Raji (cell line): ENCODE data around the gene QRICH2.
A peak's percentile ranks its signal among the peaks of the same experiment; 100 is the strongest.

ENCODE experiments used
- POLR2A ChIP-seq: IDR thresholded peaks from 2 replicates; pipeline ENCODE4 v1.6.1; 2011; ENCODE audit warnings: low read depth, low read length, control low read depth; ENCODE audit not compliant: insufficient read depth

QRICH2 gene

GRCh38 chr17:76264755-76265623 lies 43.1 kb downstream of the QRICH2 start, which contains the start of gene UBALD2:
TSS of gene UBALD2 (plus strand) at chr17:76265348. CDS start at chr17:76265506, 158 bp downstream.
- peak; percentile 53; the same call in 1 of the 2 replicates for TF ChIP-seq POLR2A

- TF ChIP-seq POLR2A, result no peak
These were observed 43.7 kb downstream of the QRICH2 start for GRCh38 chr17:76264425-76264754.

DNA sequence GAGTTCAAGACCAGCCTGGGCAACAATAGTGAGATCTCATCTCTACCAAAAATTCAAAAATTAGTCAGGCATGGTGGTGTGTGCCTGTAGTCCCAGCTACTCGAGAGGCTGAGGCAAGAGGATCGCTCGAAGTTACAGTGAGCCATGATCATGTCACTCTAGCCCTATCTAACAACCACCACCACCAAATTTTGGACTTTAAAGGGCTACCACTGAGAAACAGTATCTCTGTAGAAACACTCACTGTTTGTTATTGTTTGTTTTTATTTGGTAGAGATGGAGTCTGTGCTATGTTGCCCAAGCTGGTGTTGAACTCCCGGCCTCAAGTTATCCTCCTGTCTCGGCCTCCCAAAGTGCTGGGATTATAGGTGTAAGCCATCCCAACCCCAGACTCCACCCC lies 44.2 kb downstream of the QRICH2 start:
- no peak for TF ChIP-seq POLR2A

GRCh38 chr17:76262732-76263344 lies 45.2 kb downstream of the QRICH2 start:
- peak; percentile 33 for TF ChIP-seq POLR2A

DNA sequence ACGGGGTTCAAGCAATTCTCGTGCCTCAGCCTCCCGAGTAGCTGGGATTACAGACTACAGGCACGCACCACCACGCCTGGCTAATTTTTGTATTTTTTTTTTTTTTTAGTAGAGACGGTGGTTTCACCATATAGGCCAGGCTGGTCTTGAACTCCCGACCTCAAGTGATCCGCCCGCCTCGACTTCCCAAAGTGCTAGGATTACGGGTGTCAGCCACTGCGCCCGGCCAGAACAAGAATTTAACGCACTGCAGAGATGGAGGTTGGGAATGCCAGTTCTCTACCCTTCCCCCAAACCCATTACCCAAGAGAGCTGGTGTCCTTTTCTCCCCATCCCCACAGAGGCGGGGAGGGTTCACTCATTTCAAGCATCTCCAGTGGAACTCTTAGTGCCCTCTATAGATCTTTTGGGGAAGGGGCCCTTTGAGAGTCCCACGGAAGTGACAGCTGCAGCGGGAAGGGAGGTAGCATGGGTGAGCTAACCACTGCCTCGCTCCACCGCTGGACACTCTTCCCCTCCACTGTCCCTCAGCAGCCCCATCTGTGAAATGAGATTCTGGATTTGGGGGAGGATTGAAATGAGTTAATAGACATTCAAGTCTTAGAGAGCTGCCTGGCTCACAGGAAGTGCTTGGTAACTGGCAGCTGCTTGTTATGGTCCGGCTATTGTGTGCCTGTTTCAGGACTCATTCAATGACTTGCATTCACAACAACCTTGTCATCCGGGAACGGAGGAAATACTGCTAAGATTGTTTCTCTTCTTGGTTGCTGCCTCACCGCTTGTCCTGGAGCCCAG lies 46.5 kb downstream of the QRICH2 start:
- no peak for TF ChIP-seq POLR2A

DNA sequence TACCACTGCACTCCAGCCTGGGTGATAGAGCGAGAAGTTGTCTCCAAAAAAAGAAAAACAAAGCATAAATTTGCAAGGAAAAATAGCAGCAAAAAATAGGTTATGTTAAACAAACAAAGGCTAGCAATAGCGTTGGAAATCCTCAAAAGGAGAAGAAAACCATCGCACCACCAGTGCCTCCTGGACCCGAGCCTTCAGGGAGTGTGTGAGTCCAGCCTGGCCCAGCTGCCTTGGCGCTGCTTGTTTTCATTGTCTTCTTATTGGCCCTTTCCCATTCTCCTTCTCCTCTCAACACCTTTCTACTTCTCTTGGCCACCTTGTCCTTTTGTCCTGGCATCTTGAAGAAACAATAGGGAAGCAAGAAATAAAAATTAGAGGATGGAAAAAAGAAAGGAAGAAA lies 47.4 kb downstream of the QRICH2 start:
- TF ChIP-seq POLR2A, result no peak

DNA sequence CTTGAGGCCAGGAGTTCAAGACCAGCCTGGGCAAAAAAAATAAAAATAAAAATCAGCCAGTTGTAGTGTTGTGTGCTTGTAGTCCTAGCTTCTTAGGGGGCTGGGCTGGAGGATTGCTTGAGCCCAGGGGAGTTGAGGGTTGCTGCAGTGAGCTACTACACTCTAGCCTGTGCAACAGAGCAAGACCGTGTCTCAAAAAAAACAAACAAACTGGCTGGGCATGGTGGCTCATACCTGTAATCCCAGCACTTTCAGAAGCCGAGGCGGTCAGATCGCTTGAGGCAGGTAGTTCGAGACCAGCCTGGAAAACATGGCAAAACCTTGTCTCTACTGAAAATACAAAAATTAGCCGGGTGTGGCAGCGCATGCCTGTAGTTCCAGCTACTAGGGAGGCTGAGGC lies 47.9 kb downstream of the QRICH2 start:
- no peak for TF ChIP-seq POLR2A

GRCh38 chr17:76255801-76256429 lies 52.2 kb downstream of the QRICH2 start:
- TF ChIP-seq POLR2A, result no peak

DNA sequence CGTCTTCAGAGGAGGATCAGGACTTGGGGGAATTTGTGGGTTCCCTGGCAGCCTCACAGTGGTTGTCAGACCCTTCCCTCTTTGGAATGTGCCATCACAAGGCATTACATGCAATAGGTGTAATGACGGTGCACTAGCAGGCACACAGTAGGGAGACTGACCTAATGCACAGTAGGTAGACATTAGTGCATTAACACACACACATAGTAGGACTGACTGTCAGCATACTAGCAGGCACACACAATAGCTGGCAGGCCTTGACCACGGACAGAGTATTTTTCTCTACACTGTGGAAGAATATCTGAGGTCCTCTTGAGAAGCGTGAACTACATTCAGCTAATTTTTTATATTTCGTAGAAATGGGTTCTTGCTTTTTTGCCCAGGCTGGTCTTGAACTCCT lies 53.8 kb downstream of the QRICH2 start:
- no peak for TF ChIP-seq POLR2A

DNA sequence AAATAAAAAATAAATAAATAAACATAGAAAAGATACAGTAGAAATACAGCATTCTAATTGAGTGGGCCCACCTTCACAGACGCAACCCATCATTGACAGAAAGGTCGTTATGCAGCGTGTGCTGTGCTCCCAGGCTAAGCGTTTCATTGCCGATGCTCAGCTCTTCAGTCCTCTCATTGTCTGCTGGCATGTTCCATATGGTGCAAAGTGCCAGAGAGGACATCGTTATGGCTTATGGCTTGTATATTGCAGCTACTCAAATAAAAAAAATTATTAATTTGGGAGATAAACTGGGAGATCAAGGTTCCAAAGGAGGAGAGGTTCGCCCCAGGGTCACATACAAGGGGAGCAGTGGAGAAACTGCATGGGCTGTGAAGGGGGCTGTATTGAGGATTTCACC lies 54.2 kb downstream of the QRICH2 start:
- no peak for TF ChIP-seq POLR2A

DNA sequence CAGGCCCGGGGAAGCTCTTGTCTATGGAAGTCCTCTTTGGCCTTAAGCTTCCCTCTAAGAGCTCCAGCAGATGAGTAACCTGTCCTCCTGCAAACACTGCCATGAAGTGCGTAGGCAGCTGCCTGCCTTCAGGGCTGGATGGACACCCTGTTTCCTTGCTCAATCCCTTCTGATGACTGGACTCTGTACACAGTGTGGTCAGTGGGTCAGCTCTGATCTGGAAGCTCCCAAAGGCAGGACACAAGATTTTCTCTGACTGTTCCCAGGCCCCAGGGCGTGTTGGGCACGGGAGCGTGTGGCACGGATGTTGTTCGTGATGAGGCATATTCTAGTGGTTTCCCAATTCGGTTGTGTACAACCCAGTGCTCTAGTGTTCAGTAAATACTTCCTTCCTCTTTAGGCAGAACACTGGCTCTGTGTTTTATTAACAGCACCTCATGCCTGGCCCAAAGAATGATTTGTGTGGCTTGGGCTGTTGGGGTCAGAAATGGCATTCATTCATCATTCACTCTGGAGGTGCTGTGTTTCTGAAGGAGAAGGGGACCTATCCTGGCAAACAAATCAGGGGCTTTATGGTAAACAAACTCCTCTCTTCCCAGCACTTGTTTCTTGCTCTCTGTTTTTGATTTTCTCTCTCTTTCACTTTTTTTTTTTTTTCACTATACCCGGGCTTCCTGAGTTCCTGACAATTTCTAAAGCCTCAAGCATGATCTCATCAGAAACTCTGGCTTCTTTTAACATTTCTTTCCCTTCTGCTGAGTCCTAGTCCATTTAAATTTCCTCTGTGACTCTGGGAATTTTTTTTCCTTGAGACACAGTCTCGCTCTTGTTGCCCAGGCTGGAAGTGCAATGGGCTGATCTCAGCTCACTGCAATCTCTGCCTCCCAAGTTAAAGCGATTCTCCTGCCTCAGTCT lies 55.8 kb downstream of the QRICH2 start:
- TF ChIP-seq POLR2A, result no peak

- TF ChIP-seq POLR2A, result no peak
These were observed 56.5 kb downstream of the QRICH2 start for GRCh38 chr17:76251478-76252039.

- TF ChIP-seq POLR2A, result no peak
These were observed 57.9 kb downstream of the QRICH2 start for GRCh38 chr17:76250141-76250540.
